SIG-M5 treated with dmso at 0.1 percent for 504 hours (cell line): ENCODE measurements around the gene CARD11.

ENCODE experiments used
- DNase-seq: peaks from one replicate; lab custom pipeline; 2025; ENCODE audit not compliant: unreplicated experiment; lab: John Stamatoyannopoulos, UW

Gene CARD11

DNA sequence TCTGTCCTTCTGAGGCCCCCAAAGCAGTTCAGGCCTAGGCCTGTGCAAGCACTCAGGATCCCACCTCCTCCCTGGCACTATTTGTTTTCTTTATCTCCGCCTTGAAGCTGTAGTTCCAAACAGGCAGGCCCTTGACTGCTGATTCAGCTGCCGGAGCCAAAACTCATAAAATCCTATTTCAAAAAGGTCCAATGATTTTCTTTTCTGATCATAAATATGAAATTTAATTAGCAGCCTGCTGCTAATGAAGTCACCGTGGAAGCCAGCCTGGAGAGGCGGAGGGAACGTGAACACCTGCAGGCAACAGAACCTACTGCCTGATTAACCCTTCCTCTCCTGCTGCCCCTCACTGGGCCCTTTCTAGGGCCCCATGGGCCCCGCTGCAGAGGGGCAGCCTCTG is 60.1 kb downstream of the CARD11 start:
- no peak for DNase-seq

DNA sequence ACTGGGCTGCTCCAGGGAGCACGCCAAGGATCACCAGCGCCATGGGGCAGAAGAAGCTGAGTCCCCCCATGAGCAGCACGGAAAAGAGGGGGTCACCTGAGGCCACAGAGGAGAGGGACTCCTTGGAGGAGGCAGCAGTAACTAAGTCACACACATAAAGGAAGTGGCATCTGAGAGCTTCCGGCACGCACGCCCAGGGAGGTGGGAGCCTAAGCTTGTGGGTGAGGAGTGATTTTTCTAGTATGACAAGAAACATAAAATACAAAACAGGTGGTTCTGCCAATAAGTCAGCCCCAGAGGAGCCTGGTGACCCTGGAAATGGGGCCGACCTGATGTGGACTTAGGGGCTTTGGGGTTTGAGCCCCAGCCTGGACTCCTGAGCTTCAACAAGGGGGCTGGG is 60.8 kb downstream of the CARD11 start:
- no peak for DNase-seq

DNA sequence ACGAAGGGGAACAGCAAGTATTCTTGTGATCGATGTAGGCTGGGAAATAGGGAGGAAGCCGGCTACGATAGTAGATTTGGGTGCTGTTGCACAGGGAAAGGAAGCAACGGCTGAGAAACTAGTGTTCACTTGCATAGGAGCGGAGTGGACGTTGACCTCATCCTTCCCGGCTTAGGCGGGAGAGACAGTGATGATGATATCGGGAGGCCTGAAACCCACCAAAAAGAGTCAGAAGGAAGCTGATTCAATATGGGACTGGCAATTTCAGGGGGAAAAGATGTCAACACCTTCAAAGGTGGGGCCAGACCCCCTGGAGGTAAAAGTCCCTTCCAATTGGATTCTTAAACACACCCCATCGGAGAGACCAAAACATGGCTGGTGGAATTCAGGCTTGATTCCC is 61.3 kb downstream of the CARD11 start:
- DNase-seq = no peak

DNA sequence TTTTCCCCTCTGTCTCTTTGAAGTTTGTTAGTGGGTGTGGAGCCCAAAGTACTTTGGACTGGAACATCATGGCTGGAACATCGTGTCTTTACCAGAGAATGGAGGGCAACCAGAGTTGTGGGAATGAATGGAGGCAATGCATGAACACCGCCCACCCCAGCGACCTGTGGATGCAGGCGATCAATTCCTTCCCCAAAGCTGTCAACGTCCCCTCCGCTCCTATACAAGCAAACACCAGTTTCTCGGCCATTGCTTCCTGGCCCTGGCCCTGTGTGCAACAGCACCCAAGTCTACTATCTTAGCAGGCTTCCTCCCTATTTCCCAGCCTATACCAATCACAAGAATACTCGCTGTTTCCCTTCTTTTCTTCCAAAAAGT is 62.6 kb downstream of the CARD11 start:
- DNase-seq = no peak

DNA sequence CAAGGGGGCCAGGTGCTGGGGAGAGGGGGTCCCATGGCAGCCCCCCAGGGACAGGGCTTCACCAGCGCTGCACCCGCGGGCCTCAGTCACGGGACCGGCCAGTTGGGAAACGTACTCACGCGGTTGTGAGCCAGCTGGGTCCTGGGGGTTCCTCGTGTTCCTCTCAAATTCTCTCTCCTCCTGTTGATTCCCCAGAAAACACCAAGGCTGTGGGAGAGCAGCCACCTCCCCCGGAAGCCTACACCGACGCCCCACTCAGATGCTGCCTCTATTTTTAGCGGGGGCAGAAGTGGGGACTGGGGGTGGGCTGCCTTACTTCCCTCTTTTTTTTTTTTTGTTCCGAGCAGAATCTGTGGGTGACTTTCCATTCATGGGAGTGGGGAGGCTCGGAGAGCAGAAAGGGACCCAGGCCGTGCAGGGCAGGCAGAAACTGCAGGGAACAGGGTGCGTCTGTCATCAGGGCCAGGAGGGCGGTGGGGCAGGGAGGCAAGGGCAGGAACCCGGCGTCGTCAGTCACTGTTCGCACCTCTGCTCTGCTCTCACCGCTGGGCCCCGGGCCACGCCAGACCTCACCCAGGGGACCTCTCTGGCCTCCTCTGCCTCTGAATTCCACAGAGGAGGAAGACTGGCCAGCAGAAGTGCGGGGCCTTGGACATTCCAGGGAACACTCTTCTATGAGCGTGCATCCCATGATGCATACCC is 63.1 kb downstream of the CARD11 start:
- DNase-seq = no peak

DNA sequence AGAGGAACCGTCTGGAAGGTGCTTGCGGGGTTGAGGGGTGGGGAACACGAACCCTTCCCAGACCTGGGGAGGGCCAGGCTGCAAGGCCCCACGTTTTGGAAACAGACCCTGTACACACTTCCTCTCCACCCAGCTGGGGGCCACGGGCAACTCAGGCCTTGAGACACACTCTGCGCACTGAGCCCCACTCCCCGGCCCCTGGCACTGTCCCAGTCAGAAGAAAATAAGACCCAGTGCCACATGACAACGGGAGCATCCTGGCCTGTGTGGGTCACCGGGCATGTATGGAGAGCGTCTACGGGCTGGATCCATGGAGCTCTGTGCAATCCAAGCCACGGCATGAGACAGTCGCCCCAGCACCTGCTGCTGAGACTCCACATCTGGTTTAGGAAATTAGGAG is 63.7 kb downstream of the CARD11 start:
- DNase-seq = no peak

DNA sequence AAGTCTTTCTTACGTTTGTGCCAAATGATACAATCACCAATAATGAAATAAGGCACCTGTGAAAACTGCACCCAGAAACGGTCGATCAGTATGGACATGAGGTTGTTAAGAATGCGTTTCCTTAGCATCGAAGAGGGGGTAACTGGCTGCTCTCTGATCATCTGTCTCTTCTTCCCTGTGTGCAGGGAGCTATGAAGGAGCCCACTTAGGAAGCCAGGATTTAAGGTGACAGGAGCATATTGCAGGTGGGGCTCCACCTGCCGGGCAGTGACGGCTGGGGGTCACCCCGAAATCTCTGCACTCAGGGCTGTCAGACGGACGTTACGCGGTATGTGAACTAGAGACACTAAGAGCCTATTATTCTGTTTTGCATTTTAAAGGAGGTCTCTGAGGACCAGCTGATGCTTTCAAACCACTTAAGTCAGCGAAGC is 64.5 kb downstream of the CARD11 start:
- DNase-seq = no peak

DNA sequence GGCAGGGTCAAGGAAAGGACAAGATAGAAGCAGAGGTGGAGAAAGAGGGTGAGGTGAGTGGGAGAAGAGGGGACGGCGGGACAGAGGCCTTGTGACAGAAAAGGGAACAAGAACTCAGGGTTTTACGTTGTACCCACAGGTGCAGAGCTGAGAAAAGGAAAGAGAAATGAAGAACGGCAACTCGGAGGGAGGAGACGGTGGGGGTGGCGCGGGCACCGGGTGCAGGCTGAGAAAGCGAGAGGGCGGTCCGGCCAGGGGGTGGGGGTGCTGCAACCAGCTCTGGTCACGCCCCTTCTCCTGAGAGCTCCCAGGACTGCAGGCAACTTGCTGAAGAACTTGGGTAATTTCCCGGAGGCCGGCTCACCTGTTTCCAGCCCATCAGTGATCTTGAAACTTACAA is 65.3 kb downstream of the CARD11 start:
- DNase-seq = no peak

DNA sequence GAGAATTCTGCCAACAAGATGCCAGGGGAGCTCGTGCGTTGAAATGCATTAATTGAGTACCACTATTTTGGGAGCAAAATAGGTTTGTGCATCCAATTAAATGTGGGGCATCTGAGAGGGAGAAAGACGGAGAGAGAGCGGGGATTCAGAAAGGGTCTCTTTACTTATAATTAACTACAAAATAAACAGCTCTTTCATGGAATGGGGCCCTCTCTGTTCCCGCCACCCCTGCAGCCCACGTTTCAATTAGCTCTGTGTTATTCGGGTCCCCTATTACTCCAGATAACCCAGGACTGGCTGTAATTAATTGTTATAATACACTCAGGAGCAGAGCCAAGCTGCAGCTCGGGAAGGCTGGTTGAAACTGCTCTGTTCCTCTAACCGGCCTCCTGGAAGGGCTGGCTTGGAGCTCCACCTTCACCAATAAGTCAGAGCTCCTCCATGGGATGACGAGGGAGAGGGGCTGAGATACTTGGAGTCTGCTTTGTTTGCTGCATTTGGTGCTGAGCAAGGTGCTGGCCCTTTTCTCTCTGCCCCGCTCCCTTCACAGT is 67.8 kb downstream of the CARD11 start:
- no peak for DNase-seq

DNA sequence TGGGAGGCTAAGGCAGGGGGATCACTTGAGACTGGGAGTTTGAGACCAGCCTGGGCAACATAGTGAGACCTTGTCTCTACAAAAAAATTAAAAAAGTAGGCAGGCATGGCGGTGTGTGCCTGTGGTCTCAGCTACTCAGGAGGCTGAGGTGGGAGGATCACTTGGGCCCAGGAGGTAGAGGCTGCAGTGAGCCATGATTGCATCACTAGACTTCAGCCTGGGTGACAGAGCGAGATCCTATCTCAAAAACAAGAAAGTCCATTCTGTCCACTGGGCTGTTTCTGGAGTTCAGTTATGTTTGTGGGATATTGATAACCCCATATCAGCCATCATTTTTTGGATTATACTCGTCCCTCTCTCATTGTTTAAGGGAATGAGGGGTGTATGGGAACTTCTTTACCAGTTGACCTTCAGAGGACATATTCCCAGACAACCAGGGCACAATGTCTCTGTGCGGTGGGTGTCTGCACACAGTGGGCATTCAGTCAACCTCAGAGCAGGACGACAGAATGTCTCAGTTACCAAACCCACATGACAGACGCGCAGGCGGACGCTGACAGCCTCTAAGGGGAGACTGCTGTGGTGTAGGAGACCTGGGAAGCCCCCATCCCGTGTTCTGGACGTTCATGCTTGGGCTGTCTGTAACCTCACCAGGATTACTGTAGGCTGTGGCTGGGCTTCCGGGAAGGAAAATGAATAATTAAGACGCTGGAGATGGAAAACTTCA is 69.4 kb downstream of the CARD11 start:
- DNase-seq = no peak

DNA sequence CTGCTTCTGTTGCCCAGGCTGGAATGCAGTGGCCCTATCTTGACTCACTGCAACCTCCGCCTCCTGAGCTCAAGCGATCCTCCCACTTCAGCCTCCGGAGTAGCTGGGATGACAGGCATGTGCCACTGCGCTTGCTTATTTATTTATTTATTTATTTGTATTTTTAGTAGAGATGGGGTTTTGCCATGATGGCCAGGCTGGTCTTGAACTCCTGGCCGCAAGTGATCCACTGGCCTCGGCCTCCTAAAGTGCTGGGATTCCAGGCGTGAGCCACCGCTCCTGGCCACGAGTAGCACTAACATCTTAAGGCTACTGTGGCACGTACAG is 70.9 kb downstream of the CARD11 start:
- DNase-seq = no peak

DNA sequence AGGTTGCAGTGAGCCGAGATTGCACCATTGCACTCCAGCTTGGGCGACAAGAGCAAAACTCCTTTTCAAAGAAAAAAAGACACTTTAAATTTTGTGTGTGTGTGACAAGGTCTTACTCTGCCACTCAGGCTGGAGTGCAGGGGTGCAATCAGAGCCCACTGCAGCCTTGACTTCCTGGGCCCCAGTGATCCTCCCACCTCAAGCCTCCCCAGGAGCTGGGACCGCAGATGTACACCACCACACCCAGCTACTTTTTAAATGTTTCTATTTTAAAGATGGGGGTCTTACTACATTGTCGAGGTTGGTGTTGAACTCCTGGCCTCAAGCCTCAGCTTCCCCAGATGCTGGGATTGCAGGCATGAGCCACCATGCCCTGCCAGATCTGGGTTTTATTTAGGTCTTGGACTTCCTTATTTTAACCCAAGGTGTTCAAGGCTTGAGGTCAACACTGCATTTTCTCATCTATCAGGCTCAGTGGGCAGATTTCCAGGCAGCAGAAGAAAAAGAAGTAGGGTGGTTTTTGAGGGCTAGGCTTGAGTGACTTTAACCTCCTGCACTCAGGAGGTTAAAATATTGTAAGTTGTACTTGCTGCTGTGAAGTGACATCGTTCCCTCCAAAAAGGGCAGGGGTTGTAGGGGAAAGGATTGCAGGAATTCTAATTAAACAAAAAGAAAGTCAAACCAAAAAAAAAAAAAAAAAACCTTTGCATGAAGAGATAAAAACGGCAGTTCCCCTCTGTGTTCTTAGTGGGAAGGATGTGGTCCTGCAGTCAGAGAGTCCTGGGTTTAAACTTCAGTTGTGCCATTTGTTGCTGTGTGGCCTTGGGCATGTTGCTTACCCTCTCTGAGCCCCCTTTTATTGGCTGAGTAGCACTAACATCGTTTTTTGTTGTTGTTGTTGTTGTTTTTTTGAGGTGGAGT is 71.5 kb downstream of the CARD11 start:
- no peak for DNase-seq

DNA sequence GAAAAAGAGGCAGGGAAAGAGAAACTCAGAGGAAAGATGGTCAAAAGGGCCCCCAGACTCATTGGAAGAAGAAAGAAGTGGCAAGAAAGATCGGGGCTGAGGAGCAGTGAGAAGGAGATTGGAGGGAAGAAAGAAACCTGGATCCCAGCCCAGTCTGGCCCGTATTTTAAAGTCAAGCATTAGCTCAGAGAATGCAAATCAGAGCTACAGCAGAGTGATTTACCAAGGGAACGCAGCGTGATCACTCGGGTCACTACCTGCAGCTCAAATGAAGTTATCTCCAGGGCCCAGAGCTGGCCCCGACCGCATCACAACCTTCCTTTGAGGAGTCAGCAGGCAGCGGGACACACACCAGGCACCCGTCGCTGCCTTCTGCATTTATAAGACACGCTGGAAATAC is 72.8 kb downstream of the CARD11 start:
- no peak for DNase-seq

DNA sequence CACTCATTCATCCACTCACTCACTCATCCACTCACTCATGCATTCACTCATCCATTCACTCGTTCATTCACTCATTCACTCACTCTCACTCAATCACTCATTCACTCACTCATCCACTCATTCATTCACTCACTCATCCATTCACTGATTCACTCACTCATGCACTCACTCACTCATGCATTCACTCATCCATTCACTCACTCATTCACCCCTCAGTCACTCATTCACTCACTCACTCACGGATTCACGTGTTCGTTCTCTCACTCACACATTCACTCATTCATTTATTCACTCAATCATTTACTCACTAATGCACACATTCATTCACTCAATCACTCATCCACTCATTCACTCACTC is 73.4 kb downstream of the CARD11 start:
- DNase-seq = no peak

DNA sequence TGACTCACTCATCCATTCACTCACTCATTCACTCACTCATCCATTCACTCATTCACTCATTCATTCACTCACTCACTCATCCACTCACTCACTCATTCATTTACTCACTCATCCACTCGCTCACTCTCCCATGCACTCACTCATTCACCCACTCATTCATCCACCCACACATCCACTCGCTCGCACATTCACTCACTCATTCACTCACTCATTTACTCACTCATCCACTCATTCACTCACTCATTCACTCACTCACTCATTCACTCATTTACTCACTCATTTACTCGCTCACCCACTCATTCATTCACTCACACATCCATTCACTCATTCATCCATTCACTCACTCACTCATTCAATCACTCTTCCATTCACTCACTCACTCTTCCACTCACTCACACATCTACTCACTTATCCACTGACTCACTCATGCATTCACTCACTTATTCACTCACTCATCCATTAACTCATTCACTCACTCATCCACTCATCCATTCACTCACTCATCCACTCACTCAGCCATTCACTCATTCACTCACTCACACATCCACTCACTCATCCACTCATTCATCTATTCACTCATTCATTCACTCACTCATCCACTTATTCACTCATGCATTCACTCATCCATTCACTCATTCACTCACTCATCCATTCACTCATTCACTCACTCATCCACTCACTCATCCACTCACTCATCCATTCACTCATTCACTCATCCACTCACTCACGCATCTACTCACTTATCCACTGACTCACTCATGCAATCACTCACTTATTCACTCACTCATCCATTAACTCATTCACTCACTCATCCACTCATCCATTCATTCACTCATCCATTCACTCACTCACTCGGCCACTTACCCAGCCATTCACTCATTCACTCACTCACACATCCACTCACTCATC is 74.0 kb downstream of the CARD11 start:
- DNase-seq = no peak

DNA sequence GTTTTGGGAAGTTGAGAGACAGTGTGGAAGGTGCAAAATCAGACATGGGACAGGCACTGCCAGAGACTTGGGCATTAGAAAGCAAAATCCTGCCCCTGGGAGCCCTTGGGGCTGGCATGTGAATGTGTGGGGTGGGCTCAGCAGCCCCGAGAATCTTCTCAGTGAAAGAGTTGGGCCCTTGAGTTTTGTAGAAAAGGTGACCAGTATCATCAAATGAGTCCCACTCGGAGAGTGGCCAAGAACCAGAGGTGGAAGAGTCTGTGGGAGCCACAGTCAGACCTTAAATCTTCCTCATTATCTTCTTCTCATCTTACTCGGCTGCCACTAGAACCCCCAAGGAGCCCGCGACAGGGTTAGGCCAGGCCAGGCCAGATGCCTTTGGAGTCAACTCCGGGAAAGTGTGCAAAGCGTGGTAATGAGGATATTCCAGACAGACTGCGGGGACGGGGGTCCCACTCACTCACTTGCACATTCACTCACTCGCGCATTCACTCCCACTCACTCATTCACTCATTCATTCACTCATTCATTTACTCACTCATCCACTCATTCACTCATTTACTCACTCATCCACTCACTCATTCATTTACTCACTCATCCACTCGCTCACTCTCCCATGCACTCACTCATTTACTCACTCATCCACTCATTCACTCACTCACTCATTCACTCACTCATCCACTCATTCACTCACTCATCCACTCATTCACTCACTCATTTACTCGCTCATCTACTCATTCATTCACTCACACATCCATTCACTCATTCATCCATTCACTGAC is 74.9 kb downstream of the CARD11 start:
- DNase-seq = no peak

DNA sequence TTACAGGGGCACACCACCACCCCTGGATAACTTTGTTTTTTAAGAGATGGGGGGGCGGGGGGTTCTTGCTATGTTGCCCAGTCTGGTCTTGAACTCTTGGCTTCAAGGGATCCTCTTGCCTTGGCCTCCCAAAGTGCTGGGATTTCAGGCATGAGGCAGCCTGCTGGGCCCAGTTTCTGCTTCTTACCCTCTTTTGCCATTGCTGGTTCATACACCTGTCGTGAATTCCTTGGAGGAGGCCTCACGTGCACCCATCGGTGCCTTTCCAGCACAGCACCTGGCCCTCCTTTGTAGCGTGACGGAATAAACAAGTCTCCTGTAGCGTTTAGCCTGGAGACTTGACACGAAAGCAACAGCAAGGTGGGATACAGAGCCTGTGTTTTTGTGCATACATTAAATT is 75.5 kb downstream of the CARD11 start:
- DNase-seq = no peak

DNA sequence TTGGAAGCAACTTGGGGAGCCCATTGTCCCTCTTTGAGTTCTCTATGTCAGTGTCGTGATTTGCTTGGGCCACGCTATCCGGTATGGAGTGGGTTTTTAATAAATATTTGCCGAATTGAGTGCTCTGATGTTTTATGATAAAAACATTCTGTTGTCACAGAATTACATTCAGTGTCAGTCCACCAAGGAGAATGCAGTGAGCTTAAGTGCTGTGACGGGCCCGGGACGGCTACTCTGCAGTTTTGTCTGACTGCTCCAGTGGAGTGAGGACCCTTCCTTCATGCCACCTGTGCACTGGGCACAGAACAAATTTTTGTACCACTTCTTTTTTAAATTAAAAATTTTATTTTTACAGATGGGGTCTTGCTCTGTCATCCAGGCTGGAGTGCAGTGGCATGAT is 76.0 kb downstream of the CARD11 start:
- no peak for DNase-seq

DNA sequence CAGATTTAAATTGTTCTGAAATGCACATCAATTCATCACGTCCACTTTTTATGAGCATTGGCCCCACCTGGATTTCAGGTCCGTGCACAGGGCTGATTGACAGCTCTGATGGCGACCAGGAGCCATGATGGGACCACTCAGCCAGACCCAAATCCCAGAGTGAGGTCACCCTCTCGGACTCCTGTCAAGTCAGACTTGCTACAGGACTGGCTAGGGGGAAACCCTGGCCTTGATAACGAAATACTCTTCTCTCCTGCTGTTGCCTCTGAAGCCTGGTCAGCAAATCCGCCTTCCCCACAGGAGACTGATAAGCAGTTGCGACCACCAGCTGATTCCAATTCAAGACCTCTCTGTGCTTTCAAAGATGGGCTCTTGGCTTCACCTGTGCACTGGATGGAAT is 76.4 kb downstream of the CARD11 start:
- no peak for DNase-seq

DNA sequence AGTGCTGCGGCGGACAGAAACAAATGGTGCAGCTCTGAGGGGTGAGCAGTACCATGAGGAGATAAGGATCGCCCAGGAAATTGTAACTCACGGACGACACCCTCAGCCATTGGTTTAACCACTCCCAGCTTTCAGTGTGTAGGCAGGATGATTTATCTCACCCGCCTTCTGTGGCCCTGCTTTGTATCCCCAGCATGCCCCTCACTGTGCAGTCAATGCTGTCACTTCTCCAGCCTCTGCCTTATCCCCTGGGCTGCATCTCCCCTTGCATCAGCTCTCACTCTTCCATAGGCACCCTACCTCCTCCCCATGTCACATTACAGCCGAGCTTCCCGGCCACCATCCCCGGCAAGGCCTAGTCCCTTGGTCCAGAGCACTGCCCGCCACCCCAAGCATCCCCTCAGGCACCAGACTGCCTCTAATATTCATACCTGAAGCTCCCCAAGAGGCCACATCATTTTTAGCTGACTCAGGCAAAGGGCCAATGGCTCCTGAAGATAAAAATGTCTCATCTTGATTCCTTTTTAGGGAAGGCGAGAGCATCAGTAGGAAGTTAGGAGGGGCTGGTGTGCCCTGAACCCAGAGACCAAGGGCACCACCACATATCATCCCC is 77.1 kb downstream of the CARD11 start:
- no peak for DNase-seq
